ENCODE measurements around the gene BBLN.

The BBLN gene

GRCh38 chr9:128192601-128193371, 32.7 kb downstream of the BBLN start:
- DNase-seq = peak; percentile 86

- DNase-seq = no peak
Observed at GRCh38 chr9:128193469-128194096, 33.5 kb downstream of the BBLN start.

- no peak for DNase-seq
Observed at GRCh38 chr9:128201441-128202369, 41.6 kb downstream of the BBLN start.

- no peak for DNase-seq
Observed at GRCh38 chr9:128202648-128203023, 42.6 kb downstream of the BBLN start.

GRCh38 chr9:128203024-128203706, 43.1 kb downstream of the BBLN start, which contains the start of gene DNM1:
DNM1 (plus strand) TSS chr9:128203379; CDS start chr9:128203471, 92 bp downstream.
- DNase-seq = peak; percentile 54

- no peak for DNase-seq
Observed at GRCh38 chr9:128203707-128204551, 43.9 kb downstream of the BBLN start.

GRCh38 chr9:128204858-128205257, 44.8 kb downstream of the BBLN start:
- DNase-seq = no peak

GRCh38 chr9:128205296-128205944, 45.4 kb downstream of the BBLN start:
- no peak for DNase-seq

- DNase-seq = no peak
Observed at GRCh38 chr9:128206484-128206883, 46.4 kb downstream of the BBLN start.

GRCh38 chr9:128206916-128207910, 47.1 kb downstream of the BBLN start:
- DNase-seq = no peak

GRCh38 chr9:128208386-128208785, 48.3 kb downstream of the BBLN start:
- no peak for DNase-seq

- no peak for DNase-seq
Observed at GRCh38 chr9:128208946-128209669, 49.0 kb downstream of the BBLN start.

- DNase-seq = no peak
Observed at GRCh38 chr9:128211186-128211980, 51.3 kb downstream of the BBLN start.

- DNase-seq = no peak
Observed at GRCh38 chr9:128211981-128212281, 51.9 kb downstream of the BBLN start.

Measured in HCEC 1CT (cell line).